ENCODE data around the gene SLAMF6.

The SLAMF6 gene

DNA sequence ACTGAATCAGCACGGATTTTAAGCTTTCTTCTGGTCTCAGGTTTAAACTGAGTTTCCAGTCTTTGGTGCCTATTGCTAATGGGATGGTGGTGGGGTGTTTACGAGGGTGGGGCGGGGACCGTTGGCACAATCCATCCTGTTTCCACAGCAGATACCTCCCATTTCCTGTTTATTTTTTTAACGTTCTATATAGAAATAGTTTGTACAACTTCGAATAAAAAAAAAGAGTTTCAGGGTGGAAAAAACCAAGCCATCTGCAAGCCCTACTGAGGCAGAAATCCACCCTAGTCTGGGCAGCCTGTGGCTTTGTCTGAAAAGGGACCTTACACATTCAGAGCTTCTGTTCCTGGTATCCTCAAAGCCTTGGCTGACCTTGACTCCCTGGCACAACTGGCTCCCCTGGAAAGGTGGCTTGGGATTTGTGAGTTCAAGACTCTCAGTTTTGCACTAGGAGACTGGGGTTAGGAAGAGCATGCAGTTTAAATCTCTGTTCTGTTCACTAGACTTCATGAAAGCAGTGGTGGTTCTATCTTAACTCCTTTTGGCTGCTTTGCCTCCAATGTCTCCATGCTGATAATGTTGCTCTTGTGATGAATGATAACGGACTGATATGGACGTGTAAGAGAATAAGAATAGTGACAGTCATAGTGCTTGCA, 76.0 kb downstream of the SLAMF6 start:
- DNase-seq (ENCODE audit: low read depth), result no peak

GRCh38 chr1:160439718-160440117, 83.3 kb downstream of the SLAMF6 start:
- DNase-seq (ENCODE audit: low read depth), result no peak
- TF ChIP-seq CTCF (conservative IDR thresholded peaks at IDR 0.05; ENCODE audit: low read depth, low read length), result no peak
- H3K4me3 ChIP-seq (ENCODE audit: low read length), result no peak overlapping the region

More for the DNA sequence above, 76.0 kb downstream of the SLAMF6 start:
- TF ChIP-seq CTCF (conservative IDR thresholded peaks at IDR 0.05; ENCODE audit: low read depth, low read length), result no peak
- no peak overlapping the region for H3K4me3 ChIP-seq (ENCODE audit: low read length)

DNA sequence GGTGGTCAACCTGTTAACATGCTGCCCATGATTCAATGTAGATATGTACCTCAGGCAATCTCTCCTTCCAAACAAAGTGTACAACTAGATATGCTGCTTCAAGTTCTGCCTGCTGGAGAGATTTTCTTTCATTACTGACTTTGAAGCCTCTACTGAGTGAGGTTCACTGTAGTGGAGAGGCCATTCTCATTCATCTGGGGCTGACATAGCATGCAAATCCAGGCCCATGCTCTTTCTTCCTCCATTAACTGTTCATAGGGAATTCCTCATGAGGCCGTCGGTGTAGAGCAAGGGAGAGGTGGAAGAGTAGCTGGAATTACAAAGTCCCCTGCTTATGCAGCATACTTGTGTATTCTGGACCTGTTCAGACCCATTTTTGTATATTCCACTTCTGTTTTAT, 84.1 kb downstream of the SLAMF6 start:
- H3K4me3 ChIP-seq (ENCODE audit: low read length), result no peak overlapping the region
- TF ChIP-seq CTCF (conservative IDR thresholded peaks at IDR 0.05; ENCODE audit: low read depth, low read length), result no peak
- DNase-seq (ENCODE audit: low read depth), result no peak

DNA sequence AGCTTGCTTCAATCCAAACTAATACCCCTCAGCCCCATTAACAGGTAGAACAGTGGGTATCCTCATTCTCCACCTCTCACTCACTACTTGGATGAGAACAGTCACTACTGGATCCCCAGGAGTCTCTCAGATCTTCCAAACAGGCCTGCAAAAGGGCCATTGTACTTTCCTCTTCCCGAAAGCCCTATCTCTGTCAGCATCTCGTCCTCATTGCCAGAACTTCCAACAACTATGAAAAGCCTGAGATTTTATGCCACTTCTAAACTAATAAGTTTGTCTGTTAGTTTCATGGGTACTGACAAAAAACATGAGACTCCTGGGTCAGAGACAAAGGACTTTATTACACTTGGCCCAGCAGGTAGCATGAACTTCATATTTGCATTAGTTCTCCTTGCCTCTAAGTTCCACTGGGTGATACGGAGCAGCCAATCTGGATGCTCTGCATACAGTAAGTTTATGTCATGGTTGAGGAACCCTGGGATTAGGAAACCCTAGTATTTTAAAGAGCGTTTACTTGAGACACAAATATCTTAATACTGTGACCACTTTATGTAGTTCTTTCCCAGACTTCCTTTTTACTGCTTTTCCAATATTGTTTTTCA, 84.6 kb downstream of the SLAMF6 start:
- no peak overlapping the region for H3K4me3 ChIP-seq (ENCODE audit: low read length)
- no peak for DNase-seq (ENCODE audit: low read depth)
- TF ChIP-seq CTCF (conservative IDR thresholded peaks at IDR 0.05; ENCODE audit: low read depth, low read length), result no peak

DNA sequence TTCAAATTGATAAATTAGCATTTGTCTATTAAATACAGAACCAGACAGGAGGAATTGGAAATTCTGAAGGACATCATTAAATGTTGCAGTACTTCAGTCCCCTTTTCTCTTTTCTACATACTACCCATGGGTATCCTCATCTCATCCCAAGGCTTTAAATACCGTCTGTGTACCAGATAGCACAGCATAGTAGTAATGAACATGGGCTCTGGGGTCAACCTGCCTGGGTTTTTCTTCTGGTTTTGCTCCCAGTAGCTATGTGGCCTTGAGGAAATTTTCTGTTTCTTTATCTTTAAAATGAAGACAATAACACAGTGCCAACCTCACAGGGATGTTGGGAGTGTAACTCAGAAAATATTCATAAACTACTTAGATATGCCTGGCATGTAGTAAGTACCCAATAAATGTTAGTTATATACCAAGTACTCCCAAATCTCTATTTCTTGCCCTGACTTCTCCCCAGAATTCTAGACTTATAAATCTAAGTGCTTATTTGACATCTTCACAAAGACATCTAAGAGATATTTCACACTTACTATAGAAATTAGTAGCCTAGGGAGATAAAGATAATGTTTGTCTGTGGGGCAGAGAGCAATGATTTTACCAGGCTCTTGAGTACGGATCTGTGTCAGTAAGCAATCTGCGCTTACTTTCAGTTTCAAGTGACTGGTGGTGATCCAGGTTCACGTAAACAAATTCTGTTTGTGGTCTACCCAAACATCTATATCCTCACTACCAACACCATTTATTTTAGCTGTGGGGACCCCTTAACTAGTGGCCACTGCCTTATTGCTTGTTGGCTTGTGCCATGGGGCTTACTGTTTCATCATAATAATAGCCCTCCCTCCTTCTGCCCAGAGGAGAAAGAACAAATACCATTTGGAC, 85.4 kb downstream of the SLAMF6 start:
- TF ChIP-seq CTCF (conservative IDR thresholded peaks at IDR 0.05; ENCODE audit: low read depth, low read length), result no peak
- no peak for DNase-seq (ENCODE audit: low read depth)
- no peak overlapping the region for H3K4me3 ChIP-seq (ENCODE audit: low read length)

- no peak for TF ChIP-seq CTCF (conservative IDR thresholded peaks at IDR 0.05; ENCODE audit: low read depth, low read length)
- H3K4me3 ChIP-seq (ENCODE audit: low read length), result no peak overlapping the region
- DNase-seq (ENCODE audit: low read depth), result no peak
These were observed 86.1 kb downstream of the SLAMF6 start for GRCh38 chr1:160436966-160437365.

Data from retinal pigment epithelial cell (primary cell).